CD4-positive, alpha-beta T cell (primary cell): ENCODE results near the gene SLC25A13. TPM values are rescaled to one million over a fixed set of nuclear protein-coding genes. Genes with fewer than 3 reads are reported as not detected.

Experiments used
- ATAC-seq: fragments of 200-7000 bp; cut with Tn5 transposase; one replicate; pipeline ENCODE4 v1.10.0; 2022; ENCODE audit warnings: mild to moderate bottlenecking; ENCODE audit not compliant: poor library complexity
- CTCF ChIA-PET: fragments of 350-600 bp; sonication (Branson Sonifier 250); formaldehyde crosslinking; loops from one replicate; lab custom pipeline; 2021; ENCODE audit warnings: antibody characterized with exemption, inconsistent platforms; lab: Charles Lee
- POLR2A ChIA-PET: fragments of 350-600 bp; sonication (Branson Sonifier 250); formaldehyde crosslinking; loops from one replicate; lab custom pipeline; 2021; ENCODE audit warnings: antibody characterized with exemption, inconsistent platforms; lab: Charles Lee
- DNase-seq, 14 experiments: peaks; one replicate each; pipeline ENCODE4 v3.0.0-alpha.2; 2013 to 2020; ENCODE audit warnings: mixed read lengths in 2 of 14
- H3K27ac ChIP-seq, 2 donors: one replicate each; pipeline versions ENCODE4 v1.5.1 to v1.7.0; 2013; ENCODE audit warnings: low read length in 2 of 2, low read depth in 1 of 2, mild to moderate bottlenecking in 1 of 2
- H3K27me3 ChIP-seq, 2 experiments: 1 replicate in 1 of 2; 2 replicates in 1 of 2; pipeline versions ENCODE4 v1.6.1 to v1.7.0; 2013; ENCODE audit warnings: low read length in 2 of 2, control low read depth in 1 of 2, mild to moderate bottlenecking in 1 of 2, moderate library complexity in 1 of 2; ENCODE audit not compliant: insufficient read depth in 2 of 2, control insufficient read depth in 1 of 2
- H3K36me3 ChIP-seq: one replicate; pipeline ENCODE4 v1.6.1; 2013; ENCODE audit warnings: low read length, control low read depth; ENCODE audit not compliant: insufficient read depth
- H3K4me1 ChIP-seq: one replicate; pipeline ENCODE4 v1.6.1; 2013; ENCODE audit warnings: low read length, control low read depth; ENCODE audit not compliant: insufficient read depth
- H3K4me3 ChIP-seq: one replicate; pipeline ENCODE4 v1.5.1; 2013; ENCODE audit warnings: mild to moderate bottlenecking, low read length, moderate library complexity
- H3K9me3 ChIP-seq, 2 experiments: 1 replicate in 1 of 2; 2 replicates in 1 of 2; pipeline versions ENCODE4 v1.6.1 to v1.7.0; 2013; ENCODE audit warnings: low read length in 2 of 2, mild to moderate bottlenecking in 2 of 2, control low read depth in 1 of 2, moderate library complexity in 1 of 2; ENCODE audit not compliant: control insufficient read depth in 1 of 2, insufficient read depth in 1 of 2
- H3K27ac Mint-ChIP-seq: one replicate; pipeline ENCODE4 v1.8.0; 2020; ENCODE audit warnings: mixed read lengths
- H3K27me3 Mint-ChIP-seq: one replicate; pipeline ENCODE4 v1.8.0; 2021; ENCODE audit warnings: mixed read lengths
- H3K36me3 Mint-ChIP-seq: one replicate; pipeline ENCODE4 v1.8.0; 2021; ENCODE audit warnings: low read depth, mixed read lengths
- H3K4me1 Mint-ChIP-seq: one replicate; pipeline ENCODE4 v1.8.0; 2021; ENCODE audit warnings: low read depth, mixed read lengths
- H3K4me3 Mint-ChIP-seq: one replicate; pipeline ENCODE4 v1.8.0; 2020; ENCODE audit warnings: mild to moderate bottlenecking, mixed read lengths
- H3K9me3 Mint-ChIP-seq: one replicate; pipeline ENCODE4 v1.8.0; 2020; ENCODE audit warnings: mixed read lengths
- intact Hi-C, 2 experiments: fragments of 100-400 bp; cut with DNase I in 1 of 2; cut with micrococcal nuclease in 1 of 2; formaldehyde crosslinking; loops; one replicate each; pipeline versions ENCODE4 v1.15.1 to v1.9.0; 2023 to 2025; cut with DNase I, micrococcal nuclease
- total RNA-seq, 174 experiments: library from RNA in 2 of 174; stranded (reverse) in 2 of 174; gene quantifications; one replicate each; pipeline ENCODE4 v1.2.3 and lab custom pipeline; 2021 to 2026
- TF ChIP-seq, protein P1 (sequence below): fragments of 200-600 bp; IDR thresholded peaks from one replicate; pipeline ENCODE4 v1.8.0; 2022; ENCODE audit warnings: antibody characterized with exemption, mild to moderate bottlenecking

The SLC25A13 gene
- total RNA-seq, 2 experiments from 2014 or later, result 12.7 to 13.5 TPM

DNA sequence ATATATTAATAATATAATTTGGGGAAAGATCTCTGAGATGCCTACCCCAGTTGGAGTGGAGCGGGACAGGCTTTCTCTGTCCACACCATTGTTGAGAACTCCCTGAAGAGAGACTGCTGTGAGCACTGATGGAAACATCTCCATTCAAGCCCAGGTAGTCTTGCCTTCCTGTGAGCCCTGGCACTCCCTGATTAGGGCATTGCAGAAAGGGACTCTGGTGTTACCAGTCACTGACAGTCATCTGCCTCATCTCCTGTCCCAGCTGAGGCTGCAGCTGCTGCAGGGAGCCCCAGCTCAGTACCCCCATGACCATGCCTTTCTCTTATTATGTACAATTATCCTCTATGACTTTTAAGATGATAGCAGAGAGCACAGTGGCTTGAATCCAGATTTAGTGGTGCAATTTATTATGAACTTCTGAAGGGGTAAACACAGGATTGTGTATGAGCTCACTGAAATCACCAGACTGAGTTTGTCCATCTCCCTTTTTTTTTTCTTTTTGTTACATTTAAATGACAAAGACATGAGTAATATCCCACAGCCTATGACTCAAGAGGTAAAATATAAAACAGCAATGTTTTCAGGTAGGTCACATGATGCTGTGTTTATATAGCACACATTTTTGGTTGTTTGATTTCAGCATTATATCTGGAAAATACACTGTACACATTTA, 236.9 kb downstream of the SLC25A13 start:
- ATAC-seq, result no peak
- H3K4me1 Mint-ChIP-seq, result no peaks in the 10 kb centered on the region

DNA sequence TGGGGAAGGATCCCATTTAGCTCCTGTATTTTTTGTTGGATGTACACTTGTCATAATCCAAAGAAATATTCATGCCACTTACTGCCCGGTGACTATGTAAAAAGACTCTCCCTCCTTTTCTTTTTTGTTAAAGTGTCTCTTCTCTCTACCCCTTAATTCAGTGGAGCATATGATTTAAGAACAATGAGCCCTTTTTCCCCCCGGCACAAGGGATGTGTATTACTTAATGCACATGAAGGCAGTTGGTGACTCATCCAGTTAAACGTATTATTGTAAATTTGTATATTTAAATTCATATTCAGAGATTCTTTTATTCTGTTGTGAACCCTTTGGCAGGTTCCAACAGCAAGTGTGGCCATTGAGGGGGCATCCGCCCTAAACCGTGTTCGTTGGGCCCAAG, 241.9 kb downstream of the SLC25A13 start:
- ChIA-PET POLR2A (no interaction called here), CTCF (no interaction called here)
- H3K9me3 Mint-ChIP-seq, result no peaks in the 10 kb centered on the region
- H3K4me1 ChIP-seq, result peaks cover 11% of the 10 kb centered on the region
- H3K4me3 Mint-ChIP-seq, result no peak overlapping the region
- no peak overlapping the region for H3K27ac ChIP-seq
- ATAC-seq, result no peak
- intact Hi-C loops, result no loop called here
- peaks cover 0 to 3% of the 10 kb centered on the region in 2 experiments for H3K9me3 ChIP-seq
- TF ChIP-seq, protein P1, sequence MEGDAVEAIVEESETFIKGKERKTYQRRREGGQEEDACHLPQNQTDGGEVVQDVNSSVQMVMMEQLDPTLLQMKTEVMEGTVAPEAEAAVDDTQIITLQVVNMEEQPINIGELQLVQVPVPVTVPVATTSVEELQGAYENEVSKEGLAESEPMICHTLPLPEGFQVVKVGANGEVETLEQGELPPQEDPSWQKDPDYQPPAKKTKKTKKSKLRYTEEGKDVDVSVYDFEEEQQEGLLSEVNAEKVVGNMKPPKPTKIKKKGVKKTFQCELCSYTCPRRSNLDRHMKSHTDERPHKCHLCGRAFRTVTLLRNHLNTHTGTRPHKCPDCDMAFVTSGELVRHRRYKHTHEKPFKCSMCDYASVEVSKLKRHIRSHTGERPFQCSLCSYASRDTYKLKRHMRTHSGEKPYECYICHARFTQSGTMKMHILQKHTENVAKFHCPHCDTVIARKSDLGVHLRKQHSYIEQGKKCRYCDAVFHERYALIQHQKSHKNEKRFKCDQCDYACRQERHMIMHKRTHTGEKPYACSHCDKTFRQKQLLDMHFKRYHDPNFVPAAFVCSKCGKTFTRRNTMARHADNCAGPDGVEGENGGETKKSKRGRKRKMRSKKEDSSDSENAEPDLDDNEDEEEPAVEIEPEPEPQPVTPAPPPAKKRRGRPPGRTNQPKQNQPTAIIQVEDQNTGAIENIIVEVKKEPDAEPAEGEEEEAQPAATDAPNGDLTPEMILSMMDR, result no peak
- peaks cover 49% of the 10 kb centered on the region for H3K27me3 Mint-ChIP-seq
- peaks cover 11 to 24% of the 10 kb centered on the region in 2 experiments for H3K27me3 ChIP-seq
- H3K4me1 Mint-ChIP-seq, result peaks cover 8% of the 10 kb centered on the region
- DNase-seq, result no peak
- H3K36me3 Mint-ChIP-seq, result no peaks in the 10 kb centered on the region
- H3K36me3 ChIP-seq, result no peaks in the 10 kb centered on the region
- no peak overlapping the region for H3K4me3 ChIP-seq
- H3K27ac Mint-ChIP-seq, result no peak overlapping the region

More for the DNA sequence above, 236.9 kb downstream of the SLC25A13 start:
- ChIA-PET POLR2A (no interaction called here), CTCF (interaction anchor here (0.7 kb wide), 1 partner anchor 46 kb away, joined by 3 read pairs; no protein-coding TSS in a partner anchor)
- Histone ChIP-seq H3K9me3 (no peaks in the 10 kb centered on the region), H3K27me3 (no peaks in the 10 kb centered on the region), H3K4me1 (no peaks in the 10 kb centered on the region), H3K36me3 (no peaks in the 10 kb centered on the region), H3K4me3 (no peak overlapping the region), H3K27ac (no peak overlapping the region)
- H3K9me3 Mint-ChIP-seq, result no peaks in the 10 kb centered on the region
- H3K4me3 Mint-ChIP-seq, result no peak overlapping the region
- TF ChIP-seq, protein P1, result no peak
- intact Hi-C loops, result no loop called here
- peaks cover 6% of the 10 kb centered on the region for H3K27me3 Mint-ChIP-seq
- H3K27ac Mint-ChIP-seq, result no peak overlapping the region
- H3K36me3 Mint-ChIP-seq, result no peaks in the 10 kb centered on the region
- DNase-seq, result no peak

DNA sequence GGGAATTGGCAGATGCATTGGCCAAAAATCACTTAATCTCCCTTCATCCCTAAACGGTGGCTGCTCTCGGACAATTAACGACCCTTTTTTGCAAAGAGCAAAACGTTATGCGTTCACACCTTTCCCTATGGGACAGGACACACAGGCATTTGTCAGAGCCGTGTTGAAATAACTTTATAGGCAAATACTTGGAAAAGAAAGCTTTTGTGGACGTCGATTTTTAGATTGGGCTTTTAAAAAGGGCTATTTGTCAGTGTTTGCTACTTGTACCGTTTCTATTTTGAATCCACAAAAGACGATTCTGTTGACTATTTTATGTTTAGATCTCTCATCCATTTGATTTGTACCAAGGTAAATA, 245.6 kb downstream of the SLC25A13 start:
- H3K4me1 Mint-ChIP-seq, result peaks cover 8% of the 10 kb centered on the region
- Histone ChIP-seq H3K27me3 (peaks cover 11 to 43% of the 10 kb centered on the region in 2 experiments), H3K27ac (no peak overlapping the region), H3K9me3 (peaks cover 0 to 3% of the 10 kb centered on the region in 2 experiments), H3K4me3 (peak overlapping the region; percentile 41), H3K36me3 (no peaks in the 10 kb centered on the region), H3K4me1 (peaks cover 11% of the 10 kb centered on the region)
- H3K4me3 Mint-ChIP-seq, result peak overlapping the region; percentile 65
- peaks cover 56% of the 10 kb centered on the region for H3K27me3 Mint-ChIP-seq
- CTCF ChIA-PET, result interaction anchor here (3.5 kb wide), 1 partner anchor 951 kb away, joined by 14 read pairs; no protein-coding TSS in a partner anchor
- DNase-seq (no peak), ATAC-seq (no peak)
- H3K27ac Mint-ChIP-seq, result no peak overlapping the region
- intact Hi-C loops, result no loop called here
- no peaks in the 10 kb centered on the region for H3K9me3 Mint-ChIP-seq
- TF ChIP-seq, protein P1, result no peak
- H3K36me3 Mint-ChIP-seq, result no peaks in the 10 kb centered on the region
- POLR2A ChIA-PET, result no interaction called here
